ENCODE measurements around the gene SETD3. TPM values are rescaled to one million over a fixed set of nuclear protein-coding genes. Genes with fewer than 3 reads are reported as not detected.

SETD3 gene
- total RNA-seq, 1 experiment from 2014 or later = 51.5 TPM

DNA sequence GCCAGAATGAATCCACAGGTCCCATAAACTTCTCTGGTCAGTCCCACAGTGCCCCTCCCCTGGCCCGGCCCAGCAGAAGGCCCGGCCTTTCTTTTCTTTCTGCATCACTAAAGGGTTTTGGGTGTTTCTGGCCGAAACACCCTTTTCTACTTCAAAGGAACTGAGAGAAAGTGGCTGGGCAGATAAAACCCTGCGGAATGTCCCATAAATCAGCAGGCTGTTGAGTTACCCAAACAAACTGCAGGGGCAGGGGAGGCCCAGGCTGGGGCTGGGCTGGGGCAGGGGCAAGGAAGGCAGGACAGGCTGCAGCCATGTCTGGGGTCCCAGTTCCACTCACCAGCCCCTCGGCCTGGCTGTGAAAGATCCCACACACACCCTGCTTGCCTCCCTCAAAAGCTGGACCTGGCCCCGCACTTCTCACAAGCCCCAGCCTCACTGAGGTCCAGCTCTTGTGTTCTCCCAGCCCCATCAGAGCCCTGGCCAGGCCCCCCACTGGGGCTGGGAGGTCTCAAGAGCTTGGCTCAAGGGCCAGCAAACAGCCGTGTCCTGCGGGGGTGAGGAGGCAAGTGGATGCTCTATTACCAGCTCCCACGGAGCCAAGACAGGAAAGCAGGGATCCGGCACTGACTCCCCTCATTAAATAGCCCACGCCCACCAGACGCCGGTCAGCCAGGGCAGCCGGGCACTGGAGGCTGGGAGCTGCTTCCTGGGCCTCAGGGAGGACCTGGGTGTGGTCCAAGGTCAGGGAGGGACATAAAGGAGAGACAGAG is 42.5 kb upstream of the SETD3 start:
- CTCF ChIA-PET = interaction anchor here (0.6 kb wide), 1 partner anchor 359 kb away, joined by 3 read pairs; no protein-coding TSS in a partner anchor
- Mint-ChIP-seq H3K4me3 (ENCODE audit: low read depth, unreplicated experiment) (no peak overlapping the region), H3K4me1 (ENCODE audit: low read depth, unreplicated experiment) (peaks cover 5% of the 10 kb centered on the region), H3K36me3 (ENCODE audit: insufficient read depth, unreplicated experiment) (no peaks in the 10 kb centered on the region), H3K9me3 (ENCODE audit: low read depth, unreplicated experiment) (no peaks in the 10 kb centered on the region), H3K27ac (ENCODE audit: unreplicated experiment) (no peak overlapping the region), H3K27me3 (ENCODE audit: unreplicated experiment) (no peaks in the 10 kb centered on the region)
- no peak for DNase-seq
- intact Hi-C loops (cut with micrococcal nuclease; ENCODE audit: unreplicated experiment) = no loop called here
- BruUV-seq (replicated peaks) = no TSS peak
- TF ChIP-seq, protein P1, sequence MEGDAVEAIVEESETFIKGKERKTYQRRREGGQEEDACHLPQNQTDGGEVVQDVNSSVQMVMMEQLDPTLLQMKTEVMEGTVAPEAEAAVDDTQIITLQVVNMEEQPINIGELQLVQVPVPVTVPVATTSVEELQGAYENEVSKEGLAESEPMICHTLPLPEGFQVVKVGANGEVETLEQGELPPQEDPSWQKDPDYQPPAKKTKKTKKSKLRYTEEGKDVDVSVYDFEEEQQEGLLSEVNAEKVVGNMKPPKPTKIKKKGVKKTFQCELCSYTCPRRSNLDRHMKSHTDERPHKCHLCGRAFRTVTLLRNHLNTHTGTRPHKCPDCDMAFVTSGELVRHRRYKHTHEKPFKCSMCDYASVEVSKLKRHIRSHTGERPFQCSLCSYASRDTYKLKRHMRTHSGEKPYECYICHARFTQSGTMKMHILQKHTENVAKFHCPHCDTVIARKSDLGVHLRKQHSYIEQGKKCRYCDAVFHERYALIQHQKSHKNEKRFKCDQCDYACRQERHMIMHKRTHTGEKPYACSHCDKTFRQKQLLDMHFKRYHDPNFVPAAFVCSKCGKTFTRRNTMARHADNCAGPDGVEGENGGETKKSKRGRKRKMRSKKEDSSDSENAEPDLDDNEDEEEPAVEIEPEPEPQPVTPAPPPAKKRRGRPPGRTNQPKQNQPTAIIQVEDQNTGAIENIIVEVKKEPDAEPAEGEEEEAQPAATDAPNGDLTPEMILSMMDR (IDR thresholded peaks at IDR 0.05; ENCODE audit: unreplicated experiment) = no peak

DNA sequence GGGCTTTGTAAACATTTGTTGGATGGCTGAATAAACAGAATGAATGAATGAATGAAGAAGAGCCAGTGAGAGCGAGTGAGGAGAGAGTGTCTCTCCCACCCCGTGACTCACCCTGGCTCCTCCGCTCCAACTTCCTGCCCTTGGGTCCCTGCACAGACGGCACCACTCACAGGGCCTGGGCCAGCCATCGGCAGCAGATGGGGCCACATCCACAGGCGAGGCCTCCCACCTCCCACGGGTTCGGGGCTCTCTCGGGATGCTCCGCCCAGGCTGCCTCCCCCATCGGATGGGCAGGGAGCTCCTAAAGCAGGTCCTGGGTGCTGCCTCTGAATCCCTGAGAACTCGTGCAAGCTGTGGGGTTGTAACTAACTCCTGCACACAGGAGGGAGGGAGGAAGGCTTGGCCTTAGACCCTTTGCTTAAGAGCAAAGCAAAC is 41.8 kb upstream of the SETD3 start:
- Mint-ChIP-seq H3K27ac (ENCODE audit: unreplicated experiment) (no peak overlapping the region), H3K27me3 (ENCODE audit: unreplicated experiment) (no peaks in the 10 kb centered on the region), H3K4me3 (ENCODE audit: low read depth, unreplicated experiment) (no peak overlapping the region), H3K36me3 (ENCODE audit: insufficient read depth, unreplicated experiment) (no peaks in the 10 kb centered on the region), H3K4me1 (ENCODE audit: low read depth, unreplicated experiment) (peaks cover 5% of the 10 kb centered on the region), H3K9me3 (ENCODE audit: low read depth, unreplicated experiment) (no peaks in the 10 kb centered on the region)
- intact Hi-C loops (cut with micrococcal nuclease; ENCODE audit: unreplicated experiment) = no loop called here
- no peak for DNase-seq
- CTCF ChIA-PET = interaction anchor here (0.6 kb wide), 1 partner anchor 360 kb away, joined by 3 read pairs; no protein-coding TSS in a partner anchor
- BruUV-seq (replicated peaks) = no TSS peak
- TF ChIP-seq, protein P1 (IDR thresholded peaks at IDR 0.05; ENCODE audit: unreplicated experiment) = no peak

DNA sequence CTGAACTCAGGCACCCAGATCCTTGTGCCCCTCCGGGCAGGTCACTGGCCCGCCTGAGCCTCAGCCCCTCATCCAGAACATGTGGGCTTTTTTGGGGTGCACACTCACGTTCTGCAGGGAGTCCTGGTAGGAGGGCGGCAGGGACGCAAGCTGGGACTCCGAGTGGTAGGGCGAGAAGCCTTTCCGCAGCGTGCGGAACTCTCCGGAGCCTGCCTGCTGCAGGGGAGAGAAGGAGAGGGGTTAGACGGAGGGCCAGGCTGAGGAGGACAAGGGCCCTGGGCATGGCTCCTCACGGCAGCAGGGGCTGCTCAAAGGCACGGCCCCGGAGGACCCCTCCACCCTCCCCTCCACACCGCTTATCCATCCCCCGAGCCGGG is 41.4 kb upstream of the SETD3 start:
- no peaks in the 10 kb centered on the region for H3K36me3 Mint-ChIP-seq (ENCODE audit: insufficient read depth, unreplicated experiment)
- H3K9me3 Mint-ChIP-seq (ENCODE audit: low read depth, unreplicated experiment) = no peaks in the 10 kb centered on the region
- H3K27me3 Mint-ChIP-seq (ENCODE audit: unreplicated experiment) = no peaks in the 10 kb centered on the region
- peaks cover 5% of the 10 kb centered on the region for H3K4me1 Mint-ChIP-seq (ENCODE audit: low read depth, unreplicated experiment)
- no peak for DNase-seq
- CTCF ChIA-PET = no interaction called here
- no peak overlapping the region for H3K27ac Mint-ChIP-seq (ENCODE audit: unreplicated experiment)
- no TSS peak for BruUV-seq (replicated peaks)
- TF ChIP-seq, protein P1 (IDR thresholded peaks at IDR 0.05; ENCODE audit: unreplicated experiment) = no peak
- intact Hi-C loops (cut with micrococcal nuclease; ENCODE audit: unreplicated experiment) = no loop called here
- no peak overlapping the region for H3K4me3 Mint-ChIP-seq (ENCODE audit: low read depth, unreplicated experiment)

DNA sequence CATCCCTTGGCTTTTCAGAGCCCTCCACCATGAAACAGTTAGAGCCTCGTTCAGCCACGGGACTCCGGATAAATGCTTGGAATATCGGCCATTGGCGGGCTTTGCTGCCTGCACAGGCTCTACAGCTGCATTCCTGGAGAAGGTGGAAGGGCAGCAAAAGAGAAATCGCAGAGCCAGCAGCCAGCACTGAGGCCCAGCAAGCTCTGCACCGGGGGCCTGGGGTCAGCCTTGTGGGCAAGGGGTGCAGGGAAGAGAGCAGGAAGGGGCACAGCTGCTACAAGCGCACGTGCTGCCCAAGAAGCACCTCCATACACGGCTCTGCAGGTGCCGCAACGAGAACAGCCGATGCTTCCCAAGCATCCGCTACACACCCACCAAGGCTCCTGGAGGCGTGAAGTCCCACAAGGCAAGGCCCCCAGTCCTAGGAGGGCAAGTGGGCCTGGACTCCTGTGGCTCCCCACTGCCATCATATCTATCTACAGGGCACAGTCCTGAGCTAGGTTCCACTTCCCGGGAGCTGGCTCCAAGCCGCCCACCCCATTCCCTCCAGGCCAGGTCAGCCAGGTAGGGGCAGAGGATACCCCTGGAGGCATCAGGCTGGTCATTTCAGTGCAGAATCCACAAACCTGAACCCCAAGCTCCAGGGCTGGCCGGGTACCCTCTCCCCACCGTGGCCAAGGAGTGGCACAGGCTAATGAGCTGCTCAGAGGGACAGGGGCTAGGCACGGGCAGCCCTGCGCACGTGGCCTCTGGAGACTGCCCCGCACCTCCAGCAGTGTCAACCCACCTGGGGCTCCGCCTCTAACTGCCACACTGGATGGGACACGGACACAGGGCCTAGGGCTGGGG is 40.7 kb upstream of the SETD3 start:
- Mint-ChIP-seq H3K27ac (ENCODE audit: unreplicated experiment) (no peak overlapping the region), H3K4me3 (ENCODE audit: low read depth, unreplicated experiment) (no peak overlapping the region), H3K27me3 (ENCODE audit: unreplicated experiment) (no peaks in the 10 kb centered on the region), H3K36me3 (ENCODE audit: insufficient read depth, unreplicated experiment) (no peaks in the 10 kb centered on the region), H3K9me3 (ENCODE audit: low read depth, unreplicated experiment) (no peaks in the 10 kb centered on the region), H3K4me1 (ENCODE audit: low read depth, unreplicated experiment) (peaks cover 5% of the 10 kb centered on the region)
- TF ChIP-seq, protein P1 (IDR thresholded peaks at IDR 0.05; ENCODE audit: unreplicated experiment) = no peak
- CTCF ChIA-PET = no interaction called here
- no TSS peak for BruUV-seq (replicated peaks)
- intact Hi-C loops (cut with micrococcal nuclease; ENCODE audit: unreplicated experiment) = no loop called here
- no peak for DNase-seq
